B cell (primary cell): ENCODE results near the gene CCDC106. TPM values are rescaled to one million over a fixed set of nuclear protein-coding genes. Genes with fewer than 3 reads are reported as not detected.

Experiments used
- ATAC-seq: fragments of 200-7000 bp; cut with Tn5 transposase; one replicate; pipeline ENCODE4 v1.10.0; 2021; ENCODE audit warnings: low read depth, mild to moderate bottlenecking, moderate number of reproducible peaks, moderate library complexity
- CTCF ChIA-PET: fragments of 350-600 bp; sonication (Branson Sonifier 250); formaldehyde crosslinking; loops from one replicate; lab custom pipeline; 2021; ENCODE audit warnings: antibody characterized with exemption, inconsistent platforms; lab: Charles Lee
- POLR2A ChIA-PET: fragments of 350-600 bp; sonication (Branson Sonifier 250); formaldehyde crosslinking; loops from one replicate; lab custom pipeline; 2021; ENCODE audit warnings: antibody characterized with exemption; lab: Charles Lee
- DNase-seq: peaks from one replicate; pipeline ENCODE4 v3.0.0; 2013
- H2AFZ ChIP-seq: 2 replicates; pipeline ENCODE4 v1.6.1; 2012; ENCODE audit warnings: mild to moderate bottlenecking, low read depth, low read length; ENCODE audit not compliant: insufficient read depth, poor library complexity, severe bottlenecking
- H3K27ac ChIP-seq, 2 donors: 1 replicate in 1 of 2; 2 replicates in 1 of 2; pipeline ENCODE4 v1.5.1; 2012 to 2013; ENCODE audit warnings: low read length in 2 of 2, mild to moderate bottlenecking in 2 of 2, moderate library complexity in 1 of 2
- H3K27me3 ChIP-seq, 4 experiments: fragments of 200-600 bp in 1 of 4; sonication (generic) in 1 of 4; replicated peaks in 1 of 4; 1 replicate in 2 of 4; 2 replicates in 2 of 4; pipeline versions ENCODE4 v1.6.1 to v1.7.0; 2013 to 2016; ENCODE audit warnings: low read length in 3 of 4, mild to moderate bottlenecking in 2 of 4, mixed read lengths in 1 of 4, moderate library complexity in 1 of 4; ENCODE audit not compliant: insufficient read depth in 4 of 4, control insufficient read depth in 3 of 4; ENCODE audit errors: control extremely low read depth in 1 of 4
- H3K36me3 ChIP-seq, 2 experiments: replicated peaks in 1 of 2; 1 replicate in 1 of 2; 2 replicates in 1 of 2; pipeline versions ENCODE4 v1.6.1 to v1.7.1; 2013; ENCODE audit warnings: low read length in 1 of 2; ENCODE audit not compliant: insufficient read depth in 2 of 2, control insufficient read depth in 1 of 2; ENCODE audit errors: control extremely low read depth in 1 of 2, extremely low read depth in 1 of 2
- H3K4me1 ChIP-seq, 2 donors: fragments of 200-600 bp in 1 of 2; sonication (generic) in 1 of 2; 1 replicate in 1 of 2; 2 replicates in 1 of 2; pipeline versions ENCODE4 v1.5.1 to v1.6.1; 2013 to 2017; ENCODE audit warnings: low read length in 2 of 2; ENCODE audit not compliant: control insufficient read depth in 2 of 2, insufficient read depth in 2 of 2
- H3K4me2 ChIP-seq: replicated peaks from 2 replicates; pipeline ENCODE3; 2012; ENCODE audit warnings: mild to moderate bottlenecking, low read depth, low read length; ENCODE audit not compliant: poor library complexity, severe bottlenecking
- H3K4me3 ChIP-seq, 5 experiments: fragments of 200-600 bp in 1 of 5; sonication (generic) in 1 of 5; 1 replicate in 3 of 5; 2 replicates in 2 of 5; pipeline versions ENCODE4 v1.5.1 to v1.7.0; 2011 to 2016; ENCODE audit warnings: low read length in 4 of 5, mild to moderate bottlenecking in 4 of 5, low read depth in 2 of 5, control low read depth in 1 of 5, moderate library complexity in 1 of 5; ENCODE audit not compliant: insufficient read depth in 1 of 5; ENCODE audit errors: control extremely low read depth in 1 of 5, extremely low read depth in 1 of 5
- H3K79me2 ChIP-seq: fragments of 200-600 bp; sonication (generic); one replicate; pipeline ENCODE4 v1.6.0; 2016; ENCODE audit warnings: low read length; ENCODE audit not compliant: control insufficient read depth, insufficient read depth
- H3K9ac ChIP-seq: fragments of 200-600 bp; sonication (generic); 2 replicates; pipeline ENCODE4 v1.6.1; 2017; ENCODE audit warnings: mild to moderate bottlenecking, low read length, moderate library complexity
- H3K9me3 ChIP-seq, 3 donors: one replicate each; pipeline versions ENCODE4 v1.6.1 to v1.7.1; 2013; ENCODE audit warnings: low read length in 2 of 3; ENCODE audit not compliant: control insufficient read depth in 2 of 3, insufficient read depth in 1 of 3; ENCODE audit errors: control extremely low read depth in 1 of 3
- H4K20me1 ChIP-seq: 2 replicates; pipeline ENCODE4 v1.6.0; 2012; ENCODE audit warnings: mild to moderate bottlenecking, low read length; ENCODE audit not compliant: insufficient read depth, control insufficient read depth, poor library complexity, severe bottlenecking
- H3K27ac Mint-ChIP-seq: one replicate; pipeline ENCODE4 v1.8.0; 2021; ENCODE audit warnings: mixed read lengths
- H3K27me3 Mint-ChIP-seq: one replicate; pipeline ENCODE4 v1.8.0; 2021; ENCODE audit warnings: mixed read lengths
- H3K4me1 Mint-ChIP-seq: one replicate; pipeline ENCODE4 v1.8.0; 2021; ENCODE audit warnings: mixed read lengths
- H3K4me3 Mint-ChIP-seq: one replicate; pipeline ENCODE4 v1.8.0; 2021; ENCODE audit warnings: mixed read lengths
- H3K9me3 Mint-ChIP-seq: one replicate; pipeline ENCODE4 v1.8.0; 2022; ENCODE audit warnings: mixed read lengths; ENCODE audit not compliant: insufficient read depth
- CTCF ChIP-seq: fragments of 200-600 bp; IDR thresholded peaks from one replicate; pipeline ENCODE4 v1.8.0; 2022; ENCODE audit warnings: antibody characterized with exemption, mild to moderate bottlenecking
- EZH2 ChIP-seq: IDR thresholded peaks from 2 replicates; pipeline ENCODE4 v1.6.1; 2012; ENCODE audit warnings: borderline replicate concordance, low read depth, mild to moderate bottlenecking, moderate library complexity, low read length; ENCODE audit not compliant: insufficient read depth, poor library complexity, severe bottlenecking
- WGBS: methylation state at CpG from one replicate; pipeline ENCODE4 v1.1.5; 2013; ENCODE audit warnings: missing lambda C conversion rate; ENCODE audit not compliant: insufficient coverage; 5-methylcytosine and 5-hydroxymethylcytosine counted together
- intact Hi-C: fragments of 100-400 bp; cut with micrococcal nuclease; formaldehyde crosslinking; loops from one replicate; pipeline ENCODE4 v1.10.0; 2022
- polyA plus RNA-seq: library from polyadenylated mRNA; depleted of rRNA; stranded (reverse); fragments of >200 nt; gene quantifications from 2 replicates; pipeline ENCODE4 v1.2.3, GENCODE V29; 2012
- total RNA-seq, 2 donors: library from RNA; stranded (reverse); fragments of 120-200 nt in 1 of 2; gene quantifications; 1 replicate in 1 of 2; 2 replicates in 1 of 2; pipeline versions ENCODE4 v1.2.3 to v1.2.4, GENCODE V29; 2013 to 2022

CCDC106 gene
- total and polyA plus RNA-seq, 2 donors (not counting 1 experiment from before 2014, with no cell fraction given): 25.2 to 52.1 TPM

GRCh38 chr19:55654323-55654867 is 6.4 kb downstream of the CCDC106 start:
- TF ChIP-seq CTCF (no peak), EZH2 (no peak)
- Histone ChIP-seq H3K79me2 (peaks cover 47% of the 10 kb centered on the region), H3K9me3 (no peaks in the 10 kb centered on the region), H3K9ac (peak overlapping the region; percentile 93), H3K27me3 (no peaks in the 10 kb centered on the region), H3K36me3 (peaks cover 0 to 40% of the 10 kb centered on the region in 2 experiments), H3K4me1 (peaks cover 40 to 51% of the 10 kb centered on the region in 2 donors), H2AFZ (peak overlapping the region; percentile 85), H4K20me1 (peaks cover 40% of the 10 kb centered on the region), H3K4me2 (peak overlapping the region; percentile 87), H3K27ac (peak overlapping the region; percentile 98 to 100), H3K4me3 (peak overlapping the region; percentile 66 to 98 (median 92))
- ChIA-PET POLR2A (interaction anchor here (0.6 to 1.7 kb wide), 23 partner anchors 9 to 1518 kb away, joined by 3 to 17 read pairs (median 4); partner anchors contain the start of genes EPN1, FIZ1, MBOAT7 and ZNF524), CTCF (interaction anchor here (0.6 to 3.9 kb wide), 14 partner anchors 10 to 401 kb away, joined by 3 to 87 read pairs (median 5); partner anchors contain the start of genes FIZ1, ZNF524, ZNF580 and ZNF581)
- no peak for DNase-seq
- intact Hi-C loops: loop anchor here (1.0 kb wide), 4 partner anchors 11 to 395 kb away; partner anchors contain the start of genes EPN1, PPP6R1, ZNF581 and ZNF865
- Mint-ChIP-seq H3K27ac (peak overlapping the region; percentile 96), H3K9me3 (no peaks in the 10 kb centered on the region), H3K4me3 (peak overlapping the region; percentile 93), H3K27me3 (no peaks in the 10 kb centered on the region), H3K4me1 (peaks cover 56% of the 10 kb centered on the region)
- WGBS: under 1% methylated on average over 47 of the region's 52 CpGs
- ATAC-seq: peak; percentile 77
